ENCODE results near the gene FAU. TPM values are rescaled to one million over a fixed set of nuclear protein-coding genes. Genes with fewer than 3 reads are reported as not detected.

Gene FAU
- polyA plus RNA-seq, 1 of the 3 experiments (the other 2 are of a cell fraction) = 1,210 TPM

DNA sequence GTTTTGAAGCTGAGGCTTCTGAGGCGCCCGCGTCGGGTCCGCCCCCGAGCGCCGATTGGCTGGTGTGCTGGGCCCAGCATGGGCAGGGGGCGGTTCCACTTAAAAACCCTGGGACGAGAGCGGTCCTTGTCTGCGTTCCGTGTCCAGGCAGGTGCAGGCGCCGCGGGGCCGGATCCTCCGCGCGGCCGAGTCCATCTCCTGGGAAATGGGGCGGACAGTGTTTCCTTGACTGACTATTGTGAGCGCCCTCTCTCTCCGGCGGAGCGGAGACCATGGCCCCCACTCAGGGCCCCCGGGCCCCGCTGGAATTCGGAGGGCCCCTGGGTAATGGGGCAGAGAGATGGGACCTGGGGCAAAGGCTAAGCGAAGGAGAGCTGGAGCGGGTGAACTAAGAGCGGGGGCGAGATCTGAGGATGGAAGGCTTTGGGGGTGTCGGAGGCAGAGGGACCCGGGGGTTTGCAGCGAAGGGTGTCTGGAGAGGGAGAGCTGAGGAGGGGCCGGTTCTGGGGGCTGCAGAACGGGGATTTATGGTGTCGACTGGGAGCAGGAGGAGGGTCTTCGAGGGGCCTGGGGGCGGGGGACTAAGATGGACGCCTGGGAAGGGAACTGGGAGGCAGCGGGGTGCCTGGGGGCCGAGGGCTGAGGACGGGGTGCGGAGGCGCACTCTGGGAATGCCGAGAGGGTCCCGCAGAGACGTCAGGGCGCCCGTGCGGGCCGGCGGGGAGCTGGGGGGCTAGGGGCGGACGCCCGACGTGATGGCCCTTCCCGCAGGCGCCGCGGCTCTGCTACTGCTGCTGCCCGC lies 10.0 kb downstream of the FAU start, which contains the start of gene TM7SF2 (continued):
- TF ChIP-seq REST (IDR thresholded peaks at IDR 0.05; ENCODE audit: low read depth, low read length) = 0 out of 2 replicates have a peak, but pooled peaks have one; percentile 6
- no peak for TF ChIP-seq GABPA (IDR thresholded peaks at IDR 0.05; ENCODE audit: low read depth)
- no peak for TF ChIP-seq RXRA (IDR thresholded peaks at IDR 0.05; ENCODE audit: borderline replicate concordance, low read depth)
- TF ChIP-seq YY1 (IDR thresholded peaks at IDR 0.05; ENCODE audit: low read depth) = no peak
- TF ChIP-seq RFX5 (IDR thresholded peaks at IDR 0.05; ENCODE audit: low read length) = peak; percentile 72
- no peak for TF ChIP-seq JUND (IDR thresholded peaks at IDR 0.05)
- TF ChIP-seq EP300 (IDR thresholded peaks at IDR 0.05; ENCODE audit: borderline replicate concordance in 1 of 2, low read depth in 1 of 2, low read length in 1 of 2) = no peak
- no peak for TF ChIP-seq CTCF (IDR thresholded peaks at IDR 0.05)

DNA sequence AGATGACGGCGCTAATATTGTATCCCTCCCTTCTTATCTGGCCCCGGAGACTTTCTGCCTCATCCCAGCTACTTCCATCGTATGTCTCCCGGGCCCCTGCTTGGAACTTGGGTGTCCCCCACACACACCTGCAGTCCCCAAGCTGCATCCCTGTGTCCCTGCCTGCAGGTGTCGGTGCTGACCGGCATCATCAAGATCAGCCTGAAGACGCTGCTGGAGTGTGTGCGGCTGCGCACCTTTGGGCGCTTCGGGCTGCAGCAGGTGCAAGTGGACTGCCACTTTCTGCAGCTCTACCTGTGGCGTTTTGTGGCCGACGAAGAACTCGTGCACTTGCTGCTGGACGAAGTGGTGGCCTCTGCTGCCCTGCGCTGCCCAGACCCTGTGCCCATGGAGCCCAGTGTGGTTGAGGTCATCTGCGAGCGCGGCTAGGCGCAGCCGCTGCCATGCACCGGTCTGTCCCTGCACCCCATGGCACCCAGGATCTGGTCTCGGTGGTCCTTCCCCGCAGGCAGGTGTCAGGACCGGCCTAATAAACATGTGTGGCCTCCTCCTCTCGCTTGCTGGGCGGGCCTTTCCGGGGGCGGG lies 10.7 kb downstream of the FAU start:
- peaks cover 6% of the 10 kb centered on the region; the same call in 1 of the 2 replicates for H4K20me1 ChIP-seq (ENCODE audit: insufficient read depth)
- peak; percentile 80; the same call in 1 of the 2 replicates for TF ChIP-seq MXI1 (IDR thresholded peaks at IDR 0.05; ENCODE audit: low read depth, low read length)
- TF ChIP-seq, protein P1, sequence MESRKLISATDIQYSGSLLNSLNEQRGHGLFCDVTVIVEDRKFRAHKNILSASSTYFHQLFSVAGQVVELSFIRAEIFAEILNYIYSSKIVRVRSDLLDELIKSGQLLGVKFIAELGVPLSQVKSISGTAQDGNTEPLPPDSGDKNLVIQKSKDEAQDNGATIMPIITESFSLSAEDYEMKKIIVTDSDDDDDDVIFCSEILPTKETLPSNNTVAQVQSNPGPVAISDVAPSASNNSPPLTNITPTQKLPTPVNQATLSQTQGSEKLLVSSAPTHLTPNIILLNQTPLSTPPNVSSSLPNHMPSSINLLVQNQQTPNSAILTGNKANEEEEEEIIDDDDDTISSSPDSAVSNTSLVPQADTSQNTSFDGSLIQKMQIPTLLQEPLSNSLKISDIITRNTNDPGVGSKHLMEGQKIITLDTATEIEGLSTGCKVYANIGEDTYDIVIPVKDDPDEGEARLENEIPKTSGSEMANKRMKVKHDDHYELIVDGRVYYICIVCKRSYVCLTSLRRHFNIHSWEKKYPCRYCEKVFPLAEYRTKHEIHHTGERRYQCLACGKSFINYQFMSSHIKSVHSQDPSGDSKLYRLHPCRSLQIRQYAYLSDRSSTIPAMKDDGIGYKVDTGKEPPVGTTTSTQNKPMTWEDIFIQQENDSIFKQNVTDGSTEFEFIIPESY (IDR thresholded peaks at IDR 0.05; ENCODE audit: borderline replicate concordance, low read depth) = no peak
- peaks cover 9 to 46% of the 10 kb centered on the region in 2 experiments; a peak in 3 of 4 replicates for H3K4me1 ChIP-seq (ENCODE audit: control insufficient read depth in 1 of 2, insufficient read depth in 2 of 2, low read depth in 1 of 2, low read length in 1 of 2)
- peak overlapping the region in 1 of 2 experiments; percentile 8; a peak in 1 of 4 replicates for H3K27ac ChIP-seq (ENCODE audit: low read depth in 2 of 2, low read length in 1 of 2)
- peak overlapping the region; percentile 93; the same call in 1 of the 2 replicates for H3K4me2 ChIP-seq
- no peaks in the 10 kb centered on the region for H3K9me3 ChIP-seq
- H3K4me3 ChIP-seq (ENCODE audit: low read depth in 2 of 2, low read length in 1 of 2) = no peak overlapping the region
- peaks cover 13% of the 10 kb centered on the region for H3F3A ChIP-seq (replicated peaks; ENCODE audit: insufficient read depth)
- peaks cover 6 to 31% of the 10 kb centered on the region in 2 experiments for H3K36me3 ChIP-seq (replicated peaks in 1 of 2; ENCODE audit: control insufficient read depth in 1 of 2, insufficient read depth in 2 of 2, low read length in 1 of 2)
- H3K9ac ChIP-seq = no peak overlapping the region
- WGBS (ENCODE audit: low lambda C conversion rate) = 84% methylated on average over 18 of the region's 31 CpGs
- no peaks in the 10 kb centered on the region for H3K9me2 ChIP-seq
- H3K27me3 ChIP-seq (ENCODE audit: insufficient read depth) = no peaks in the 10 kb centered on the region
- no peak for DNase-seq
- H3K79me2 ChIP-seq (ENCODE audit: insufficient read depth) = peaks cover 12% of the 10 kb centered on the region
- POLR2A ChIA-PET = interaction anchor here (0.6 to 4.1 kb wide), 12 partner anchors 8 to 230 kb away, joined by 3 to 27 read pairs (median 6); partner anchors contain the start of genes FAU, MRPL49 and VPS51
- CTCF ChIA-PET = interaction anchor here (0.6 to 6.1 kb wide), 29 partner anchors 10 to 322 kb away, joined by 3 to 150 read pairs (median 3); partner anchors contain the start of genes ARL2, CAPN1, FAU and MRPL49
- H2AFZ ChIP-seq (ENCODE audit: low read depth) = no peak overlapping the region

Measured in SK-N-SH (cell line).